GM12878 (cell line): ENCODE measurements around the gene ATG14. TPM values are rescaled to one million over a fixed set of nuclear protein-coding genes. Genes with fewer than 3 reads are reported as not detected.

Source experiments
- ATAC-seq: fragments of 200-7000 bp; cut with Tn5 transposase; 3 replicates; pipeline ENCODE4 v1.9.1; 2020; ENCODE audit warnings: mild to moderate bottlenecking, moderate library complexity
- BruUV-seq: library from RNA; stranded (reverse); fragments of 400-500 nt; replicated peaks from 2 replicates; lab custom pipeline; 2021; lab: Mats Ljungman, UMichigan
- CTCF ChIA-PET: fragments of 300-600 bp; sonication (Branson Sonifier 250); formaldehyde crosslinking; extraction: SDS; loops from one replicate; lab custom pipeline; 2021; ENCODE audit warnings: inconsistent platforms; lab: Yijun Ruan, JAX
- POLR2A ChIA-PET: fragments of 350-600 bp; formaldehyde crosslinking; extraction: SDS; loops from one replicate; lab custom pipeline; 2021; ENCODE audit warnings: inconsistent platforms; lab: Charles Lee
- RAD21 ChIA-PET: fragments of 300-600 bp; sonication (Branson Sonifier 250); formaldehyde crosslinking; loops from one replicate; lab custom pipeline; 2023; ENCODE audit warnings: antibody characterized with exemption; ENCODE audit not compliant: unreplicated experiment; lab: Charles Lee
- SMC1A ChIA-PET: fragments of 300-600 bp; sonication (Branson Sonifier 250); formaldehyde crosslinking; loops from one replicate; lab custom pipeline; 2023; ENCODE audit not compliant: unreplicated experiment, uncharacterized antibody; lab: Charles Lee
- DNase-seq: peaks from one replicate; pipeline ENCODE4 v3.0.0-alpha.2; 2011; ENCODE audit warnings: low read depth, low spot score
- FAIRE-seq: peaks from 3 replicates; lab custom pipeline; 2011; peaks lifted over from hg19 to GRCh38; lab: Jason Lieb, UNC
- H2AFZ ChIP-seq: 2 replicates; pipeline ENCODE4 v1.6.0; 2011; ENCODE audit warnings: low read depth, low read length, control low read depth; ENCODE audit not compliant: control insufficient read depth
- H3K27ac ChIP-seq: 2 replicates; pipeline ENCODE4 v1.5.1; 2011; ENCODE audit warnings: control low read depth; ENCODE audit not compliant: control insufficient read depth, insufficient read depth
- H3K27me3 ChIP-seq, 2 experiments: replicated peaks in 1 of 2; 2 replicates each; pipeline versions ENCODE4 v1.6.0 to v1.6.1; 2011; ENCODE audit warnings: low read length in 1 of 2; ENCODE audit not compliant: control insufficient read depth in 2 of 2, insufficient read depth in 2 of 2
- H3K36me3 ChIP-seq, 2 experiments: 2 replicates each; pipeline ENCODE4 v1.5.1; 2011; ENCODE audit warnings: low read length in 1 of 2; ENCODE audit not compliant: control insufficient read depth in 2 of 2, insufficient read depth in 2 of 2
- H3K4me1 ChIP-seq: 2 replicates; pipeline ENCODE4 v1.6.1; 2011; ENCODE audit warnings: mild to moderate bottlenecking, low read length, moderate library complexity, mixed read lengths; ENCODE audit not compliant: control insufficient read depth, insufficient read depth
- H3K4me2 ChIP-seq: 2 replicates; pipeline ENCODE4 v1.6.0; 2011; ENCODE audit warnings: control low read depth; ENCODE audit not compliant: control insufficient read depth, insufficient read depth
- H3K4me3 ChIP-seq: fragments of 200-600 bp; sonication (generic); 2 replicates; pipeline ENCODE4 v1.5.1; 2016
- H3K79me2 ChIP-seq: 2 replicates; pipeline ENCODE4 v1.6.0; 2011; ENCODE audit warnings: low read length; ENCODE audit not compliant: control insufficient read depth, insufficient read depth
- H3K9ac ChIP-seq: 2 replicates; pipeline ENCODE4 v1.8.0; 2011; ENCODE audit warnings: low read length, control low read depth, mixed read lengths; ENCODE audit not compliant: control insufficient read depth, insufficient read depth
- H3K9me3 ChIP-seq: replicated peaks from 3 replicates; pipeline ENCODE4 v1.5.1; 2011; ENCODE audit warnings: mild to moderate bottlenecking, low read length; ENCODE audit not compliant: control insufficient read depth, insufficient read depth
- H4K20me1 ChIP-seq: 2 replicates; pipeline ENCODE4 v1.6.0; 2011; ENCODE audit not compliant: control insufficient read depth, insufficient read depth
- BCL11A ChIP-seq: IDR thresholded peaks from 2 replicates; pipeline ENCODE4 v1.6.1; 2011; ENCODE audit warnings: low read depth, low read length
- CHD4 ChIP-seq: fragments of 200-600 bp; sonication (generic); IDR thresholded peaks from 2 replicates; pipeline ENCODE4 v1.6.1; 2016; ENCODE audit warnings: mild to moderate bottlenecking
- CREB1 ChIP-seq: IDR thresholded peaks from 2 replicates; pipeline ENCODE4 v1.6.1; 2012; ENCODE audit warnings: low read depth, mild to moderate bottlenecking, inconsistent platforms
- CREM ChIP-seq: IDR thresholded peaks from 2 replicates; pipeline ENCODE4 v1.6.1; 2014; ENCODE audit warnings: antibody characterized with exemption, low read depth
- DPF2 ChIP-seq: fragments of 450-650 bp; IDR thresholded peaks from 2 replicates; pipeline ENCODE4 v1.6.1; 2017; ENCODE audit warnings: mild to moderate bottlenecking
- EED ChIP-seq: sonication (generic); IDR thresholded peaks from 2 replicates; pipeline ENCODE4 v1.6.1; 2016; ENCODE audit warnings: antibody characterized with exemption, low read depth
- EP300 ChIP-seq, 2 experiments: fragments of 150-350 bp in 1 of 2; IDR thresholded peaks; 2 replicates each; pipeline ENCODE4 v1.6.1; 2011 to 2012; ENCODE audit warnings: low read depth in 2 of 2, low read length in 2 of 2, borderline replicate concordance in 1 of 2, improper control_type of control experiment in 1 of 2, inconsistent platforms in 1 of 2; ENCODE audit not compliant: control insufficient read depth in 1 of 2
- ETV6 ChIP-seq, 2 experiments: fragments of 450-650 bp in 1 of 2; IDR thresholded peaks in 1 of 2; conservative IDR thresholded peaks in 1 of 2; 2 replicates each; pipeline ENCODE4 v1.6.1; 2014; ENCODE audit warnings: antibody characterized with exemption in 1 of 2, borderline replicate concordance in 1 of 2, low read depth in 1 of 2, mild to moderate bottlenecking in 1 of 2, moderate library complexity in 1 of 2
- IKZF1 ChIP-seq: fragments of 450-650 bp; conservative IDR thresholded peaks from 2 replicates; pipeline ENCODE4 v1.6.1; 2017; ENCODE audit warnings: antibody characterized with exemption, mild to moderate bottlenecking
- IKZF2 ChIP-seq, 2 experiments: fragments of 450-650 bp; IDR thresholded peaks; 2 replicates each; pipeline ENCODE4 v1.6.1; 2017; ENCODE audit warnings: mild to moderate bottlenecking in 2 of 2, moderate library complexity in 2 of 2
- IRF4 ChIP-seq: IDR thresholded peaks from 2 replicates; pipeline ENCODE4 v1.6.1; 2011; ENCODE audit warnings: low read depth, low read length
- NBN ChIP-seq: fragments of 450-650 bp; IDR thresholded peaks from 2 replicates; pipeline ENCODE4 v1.6.1; 2016
- NFIC ChIP-seq: IDR thresholded peaks from 2 replicates; pipeline ENCODE4 v1.6.1; 2012; ENCODE audit warnings: low read depth, mild to moderate bottlenecking, inconsistent platforms, low read length, moderate library complexity
- PAX8 ChIP-seq: fragments of 450-650 bp; IDR thresholded peaks from 2 replicates; pipeline ENCODE4 v1.6.1; 2017; ENCODE audit warnings: mild to moderate bottlenecking, moderate library complexity
- RUNX3 ChIP-seq: IDR thresholded peaks from 2 replicates; pipeline ENCODE4 v1.6.1; 2012; ENCODE audit warnings: low read length, inconsistent platforms
- SRF ChIP-seq, 2 experiments: IDR thresholded peaks; 2 replicates each; pipeline ENCODE4 v1.6.1; 2011; ENCODE audit warnings: low read depth in 2 of 2, low read length in 2 of 2, mild to moderate bottlenecking in 1 of 2, moderate library complexity in 1 of 2
- WRNIP1 ChIP-seq: IDR thresholded peaks from 2 replicates; pipeline ENCODE4 v1.6.1; 2011; ENCODE audit warnings: low read depth, low read length, improper control_type of control experiment, borderline replicate concordance
- ZNF207 ChIP-seq: fragments of 450-650 bp; IDR thresholded peaks from 2 replicates; pipeline ENCODE4 v1.6.1; 2014; ENCODE audit warnings: antibody characterized with exemption, mild to moderate bottlenecking, borderline replicate concordance
- WGBS: methylation state at CpG from one replicate; pipeline ENCODE4 v1.1.6; 2016; ENCODE audit warnings: low lambda C conversion rate; ENCODE audit not compliant: insufficient replicate concordance, insufficient coverage; ENCODE audit errors: missing lambda C conversion rate; 5-methylcytosine and 5-hydroxymethylcytosine counted together
- in situ Hi-C: fragments of 300-500 bp; cut with MboI; formaldehyde crosslinking; loops from 9 replicates; pipeline ENCODE4 v1.14.3; 2018; ENCODE audit warnings: mixed read lengths
- intact Hi-C: fragments of 100-400 bp; cut with micrococcal nuclease; formaldehyde crosslinking; loops from one replicate; pipeline ENCODE4 v1.14.2; 2022; ENCODE audit not compliant: unreplicated experiment
- polyA plus RNA-seq, 11 experiments: library from polyadenylated mRNA; depleted of rRNA in 4 of 11; unstranded in 6 of 11; stranded (reverse) in 5 of 11; fragments of >200 nt; fragmentation: Nextera tagmentation in 4 of 11; fragmentation: Illumina TruSeq in 1 of 11; extraction: Ambion mirVana in 4 of 11; extraction: Trizol in 1 of 11; gene quantifications; 1 replicate in 1 of 11; 2 replicates in 10 of 11; pipeline versions ENCODE4 v1.2.1 to v1.2.3, GENCODE V29; 2011 to 2016; ENCODE audit warnings: inconsistent platforms in 2 of 11, missing spikeins in 2 of 11, low read depth in 1 of 11
- total RNA-seq, 4 experiments: library from RNA; depleted of rRNA in 3 of 4; stranded (reverse); fragments of >200 nt in 3 of 4; fragmentation: Illumina TruSeq in 1 of 4; extraction: Trizol in 1 of 4; gene quantifications; 2 replicates each; pipeline versions ENCODE4 v1.2.1 to v1.2.3, GENCODE V29; 2013 to 2021
- TF ChIP-seq, protein P1 (sequence below): fragments of 450-650 bp; formaldehyde crosslinking; IDR thresholded peaks from 2 replicates; pipeline ENCODE4 v1.4.0; 2020; ENCODE audit warnings: mild to moderate bottlenecking, moderate library complexity
- TF ChIP-seq, protein P2 (sequence below): fragments of 450-650 bp; conservative IDR thresholded peaks from 2 replicates; pipeline ENCODE4 v1.6.1; 2017; ENCODE audit warnings: mild to moderate bottlenecking, moderate library complexity

Gene ATG14
- total and polyA plus RNA-seq, 10 of the 15 experiments (the other 5 are each of a cell fraction or from before 2014, with no cell fraction given) = 1.1 to 6.4 (median 5.0) TPM

DNA sequence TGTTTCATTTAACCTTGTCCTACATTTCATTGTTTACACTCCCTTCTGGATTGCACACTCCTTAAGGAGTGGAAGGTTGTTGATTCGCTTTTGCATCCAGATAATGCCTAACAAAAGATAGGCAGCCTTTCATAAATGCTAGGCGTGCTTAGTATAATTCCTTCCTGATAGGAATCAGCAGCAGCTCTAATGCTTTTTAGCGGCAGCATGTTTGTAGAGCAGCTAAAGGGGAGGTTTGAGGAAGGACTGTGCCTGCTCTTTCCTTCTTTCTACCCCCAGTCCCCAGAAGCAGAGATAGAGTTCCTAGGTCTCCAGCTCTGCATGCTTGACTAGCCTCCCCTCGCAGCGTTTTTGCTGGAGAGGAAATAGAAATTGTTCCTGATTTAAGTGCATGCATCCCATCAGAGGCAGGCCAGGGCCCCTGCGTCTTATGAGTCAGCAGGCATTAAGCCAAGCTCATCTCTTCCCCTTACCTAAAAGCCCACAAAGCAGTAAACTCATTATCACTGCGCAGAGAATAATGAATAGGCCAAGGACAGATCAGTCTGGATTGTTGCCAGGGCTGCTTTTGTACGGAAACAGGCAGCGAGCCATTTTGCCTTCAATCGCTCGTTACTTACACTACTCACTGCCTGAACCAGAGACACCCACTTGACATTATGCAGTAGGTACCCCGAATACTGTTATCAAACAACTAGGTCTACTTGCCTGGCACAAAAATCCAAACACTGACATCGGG lies 42.8 kb upstream of the ATG14 start:
- SMC1A ChIA-PET = interaction anchor here (1.2 to 1.4 kb wide), 2 partner anchors 8 to 117 kb away, joined by 4 read pairs; no protein-coding TSS in a partner anchor
- Histone ChIP-seq H3K27me3 (no peaks in the 10 kb centered on the region), H3K36me3 (no peaks in the 10 kb centered on the region), H3K9ac (no peak overlapping the region), H3K4me2 (no peak overlapping the region), H4K20me1 (no peaks in the 10 kb centered on the region), H2AFZ (no peak overlapping the region), H3K27ac (no peak overlapping the region), H3K79me2 (no peaks in the 10 kb centered on the region), H3K9me3 (no peaks in the 10 kb centered on the region), H3K4me3 (no peak overlapping the region), H3K4me1 (peaks cover 5% of the 10 kb centered on the region; the same call in 1 of the 2 replicates)
- RAD21 ChIA-PET = no interaction called here
- POLR2A ChIA-PET = no interaction called here
- ATAC-seq = peak; percentile 19
- no peak for DNase-seq
- WGBS = 38% methylated on average over 13 of the region's 13 CpGs
- in situ Hi-C loops (no loop called here), intact Hi-C loops (no loop called here)
- CTCF ChIA-PET = interaction anchor here (0.8 to 2.5 kb wide), 5 partner anchors 8 to 1020 kb away, joined by 3 to 13 read pairs (median 3); no protein-coding TSS in a partner anchor
- no TSS peak for BruUV-seq
- no peak for FAIRE-seq
- TF ChIP-seq EED = peak; percentile 84
- TF ChIP-seq, protein P1, sequence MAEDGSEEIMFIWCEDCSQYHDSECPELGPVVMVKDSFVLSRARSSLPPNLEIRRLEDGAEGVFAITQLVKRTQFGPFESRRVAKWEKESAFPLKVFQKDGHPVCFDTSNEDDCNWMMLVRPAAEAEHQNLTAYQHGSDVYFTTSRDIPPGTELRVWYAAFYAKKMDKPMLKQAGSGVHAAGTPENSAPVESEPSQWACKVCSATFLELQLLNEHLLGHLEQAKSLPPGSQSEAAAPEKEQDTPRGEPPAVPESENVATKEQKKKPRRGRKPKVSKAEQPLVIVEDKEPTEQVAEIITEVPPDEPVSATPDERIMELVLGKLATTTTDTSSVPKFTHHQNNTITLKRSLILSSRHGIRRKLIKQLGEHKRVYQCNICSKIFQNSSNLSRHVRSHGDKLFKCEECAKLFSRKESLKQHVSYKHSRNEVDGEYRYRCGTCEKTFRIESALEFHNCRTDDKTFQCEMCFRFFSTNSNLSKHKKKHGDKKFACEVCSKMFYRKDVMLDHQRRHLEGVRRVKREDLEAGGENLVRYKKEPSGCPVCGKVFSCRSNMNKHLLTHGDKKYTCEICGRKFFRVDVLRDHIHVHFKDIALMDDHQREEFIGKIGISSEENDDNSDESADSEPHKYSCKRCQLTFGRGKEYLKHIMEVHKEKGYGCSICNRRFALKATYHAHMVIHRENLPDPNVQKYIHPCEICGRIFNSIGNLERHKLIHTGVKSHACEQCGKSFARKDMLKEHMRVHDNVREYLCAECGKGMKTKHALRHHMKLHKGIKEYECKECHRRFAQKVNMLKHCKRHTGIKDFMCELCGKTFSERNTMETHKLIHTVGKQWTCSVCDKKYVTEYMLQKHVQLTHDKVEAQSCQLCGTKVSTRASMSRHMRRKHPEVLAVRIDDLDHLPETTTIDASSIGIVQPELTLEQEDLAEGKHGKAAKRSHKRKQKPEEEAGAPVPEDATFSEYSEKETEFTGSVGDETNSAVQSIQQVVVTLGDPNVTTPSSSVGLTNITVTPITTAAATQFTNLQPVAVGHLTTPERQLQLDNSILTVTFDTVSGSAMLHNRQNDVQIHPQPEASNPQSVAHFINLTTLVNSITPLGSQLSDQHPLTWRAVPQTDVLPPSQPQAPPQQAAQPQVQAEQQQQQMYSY = no peak
- TF ChIP-seq ETV6 (conservative IDR thresholded peaks at IDR 0.05 in 1 of 2, IDR thresholded peaks at IDR 0.05 in 1 of 2; ENCODE audit: borderline replicate concordance in 1 of 2, low read depth in 1 of 2) = peak in 1 of 2 experiments; percentile 42; a peak in 1 of 4 replicates
- TF ChIP-seq IRF4 = peak; percentile 37; the same call in 1 of the 2 replicates
- TF ChIP-seq DPF2 = peak; percentile 50; the same call in 1 of the 2 replicates
- 0 out of 2 replicates have a peak, but pooled peaks have one; percentile 23 for TF ChIP-seq CREM
- no peak for TF ChIP-seq SRF (IDR thresholded peaks at IDR 0.05; ENCODE audit: low read depth in 2 of 2, low read length in 2 of 2)
- TF ChIP-seq, protein P2, sequence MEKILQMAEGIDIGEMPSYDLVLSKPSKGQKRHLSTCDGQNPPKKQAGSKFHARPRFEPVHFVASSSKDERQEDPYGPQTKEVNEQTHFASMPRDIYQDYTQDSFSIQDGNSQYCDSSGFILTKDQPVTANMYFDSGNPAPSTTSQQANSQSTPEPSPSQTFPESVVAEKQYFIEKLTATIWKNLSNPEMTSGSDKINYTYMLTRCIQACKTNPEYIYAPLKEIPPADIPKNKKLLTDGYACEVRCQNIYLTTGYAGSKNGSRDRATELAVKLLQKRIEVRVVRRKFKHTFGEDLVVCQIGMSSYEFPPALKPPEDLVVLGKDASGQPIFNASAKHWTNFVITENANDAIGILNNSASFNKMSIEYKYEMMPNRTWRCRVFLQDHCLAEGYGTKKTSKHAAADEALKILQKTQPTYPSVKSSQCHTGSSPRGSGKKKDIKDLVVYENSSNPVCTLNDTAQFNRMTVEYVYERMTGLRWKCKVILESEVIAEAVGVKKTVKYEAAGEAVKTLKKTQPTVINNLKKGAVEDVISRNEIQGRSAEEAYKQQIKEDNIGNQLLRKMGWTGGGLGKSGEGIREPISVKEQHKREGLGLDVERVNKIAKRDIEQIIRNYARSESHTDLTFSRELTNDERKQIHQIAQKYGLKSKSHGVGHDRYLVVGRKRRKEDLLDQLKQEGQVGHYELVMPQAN = no peak
- no peak for TF ChIP-seq NBN
- TF ChIP-seq ZNF207 = no peak
- peak; percentile 51; the same call in 1 of the 2 replicates for TF ChIP-seq BCL11A
- TF ChIP-seq IKZF1 = peak; percentile 61
- no peak for TF ChIP-seq CHD4
- TF ChIP-seq NFIC = 0 out of 2 replicates have a peak, but pooled peaks have one; percentile 42
- peak; percentile 33 to 53; a peak in 1 of 4 replicates for TF ChIP-seq IKZF2 (IDR thresholded peaks at IDR 0.05)
- no peak for TF ChIP-seq WRNIP1
- no peak for TF ChIP-seq CREB1
- no peak for TF ChIP-seq PAX8
- TF ChIP-seq EP300 (IDR thresholded peaks at IDR 0.05; ENCODE audit: borderline replicate concordance in 1 of 2, control insufficient read depth in 1 of 2, low read depth in 2 of 2, low read length in 2 of 2) = no peak
- peak; percentile 34; the same call in 1 of the 2 replicates for TF ChIP-seq RUNX3
